H1 (cell line): ENCODE measurements around the gene LBHD1. TPM values are rescaled to one million over a fixed set of nuclear protein-coding genes. Genes with fewer than 3 reads are reported as not detected.

Source experiments
- ASH2L ChIP-seq: fragments of 200-600, 300-600 bp; sonication (generic); IDR thresholded peaks from one replicate; pipeline ENCODE4 v1.7.1; 2017; ENCODE audit warnings: low read length
- PHF8 ChIP-seq: fragments of 200-600 bp; sonication (generic); conservative IDR thresholded peaks from 2 replicates; pipeline ENCODE4 v1.7.1; 2012; ENCODE audit warnings: low read depth, mild to moderate bottlenecking, inconsistent platforms, low read length, moderate library complexity
- polyA plus RNA-seq, 7 experiments: library from polyadenylated mRNA; depleted of rRNA in 3 of 7; stranded (reverse) in 5 of 7; unstranded in 2 of 7; fragments of >200 nt in 5 of 7; fragments of 200-250 nt in 2 of 7; gene quantifications; 1 replicate in 5 of 7; 2 replicates in 1 of 7; 4 replicates in 1 of 7; pipeline versions ENCODE4 v1.2.1 to v1.2.3, GENCODE V29; 2011 to 2013; ENCODE audit warnings: missing spikeins in 2 of 7, mixed read lengths in 2 of 7
- total RNA-seq: library from RNA; stranded (reverse); fragmentation: NEBNext Ultra II Directional; extraction: Animal tissue kit (Norgen Biotek cat#: 25700); gene quantifications from 2 replicates; pipeline ENCODE4 v1.2.1, GENCODE V29; 2021

The LBHD1 gene
- total and polyA plus RNA-seq, 2 of the 8 experiments (the other 6 are each of a cell fraction or from before 2014, with no cell fraction given): 2.3 to 5.2 TPM

DNA sequence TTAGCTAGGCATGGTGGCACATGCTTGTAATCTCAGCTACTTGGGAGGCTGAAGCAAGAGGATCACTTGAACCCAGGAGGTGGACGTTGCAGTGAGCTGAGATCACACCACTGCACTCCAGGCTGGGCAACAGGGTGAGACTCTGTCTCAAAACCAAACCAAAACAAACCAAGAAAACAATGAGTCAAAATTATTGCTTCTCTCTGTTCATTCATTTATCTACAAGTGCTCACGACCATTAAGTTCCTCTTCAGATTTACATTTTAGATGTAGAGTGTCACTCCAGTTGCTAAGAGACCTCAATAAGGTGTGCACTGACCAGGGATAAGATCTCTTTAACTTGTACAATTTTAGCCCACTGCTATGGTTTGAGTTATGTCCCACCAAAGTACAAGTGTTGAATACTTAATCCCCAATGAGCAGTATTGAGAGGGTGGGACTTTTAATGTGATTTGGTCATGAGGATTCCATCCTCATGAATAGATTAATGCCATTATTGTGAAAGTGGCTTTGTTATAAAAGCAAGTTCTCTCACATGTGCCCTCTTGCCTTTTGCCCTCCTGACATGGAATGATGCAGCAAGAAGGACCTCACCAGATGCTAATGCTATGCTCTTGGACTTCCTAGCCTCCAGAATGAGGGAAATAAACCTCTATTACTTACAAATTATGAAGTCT lies 47.4 kb upstream of the LBHD1 start (continued):
- TF ChIP-seq PHF8 (no peak), ASH2L (no peak)
